ENCODE measurements around the gene DHRS7B.
"Not testable (repeated sequence)": the region's sequence is repeated elsewhere in the genome, so short reads cannot be mapped to it uniquely, and the experiment has no call there.

The DHRS7B gene

GRCh38 chr17:21090902-21091618 lies 35.7 kb upstream of the DHRS7B start:
- 91% methylated on average over 3 of the region's 4 CpGs for WGBS
- H3K27me3 ChIP-seq (ENCODE audit: insufficient read depth, low read length), result no peaks in the 10 kb centered on the region

GRCh38 chr17:21094298-21094704 lies 32.5 kb upstream of the DHRS7B start:
- Histone ChIP-seq H3K4me3 (ENCODE audit: low read length) (no peak overlapping the region), H3K27ac (ENCODE audit: low read depth, low read length) (no peak overlapping the region), H3K36me3 (ENCODE audit: insufficient read depth, low read length) (no peaks in the 10 kb centered on the region), H3K4me1 (ENCODE audit: insufficient read depth, low read length) (no peaks in the 10 kb centered on the region; the same call in 1 of the 2 replicates), H3K9ac (ENCODE audit: low read depth, low read length) (no peak overlapping the region), H3K9me3 (ENCODE audit: insufficient read depth, low read depth, low read length) (no peaks in the 10 kb centered on the region), H3K27me3 (ENCODE audit: insufficient read depth, low read length) (no peaks in the 10 kb centered on the region)
- 85% methylated on average over 4 of the region's 5 CpGs for WGBS

More at GRCh38 chr17:21090902-21091618, 35.7 kb upstream of the DHRS7B start:
- H3K27ac ChIP-seq (ENCODE audit: low read depth, low read length), result no peak overlapping the region
- H3K4me3 ChIP-seq (ENCODE audit: low read length), result no peak overlapping the region
- H3K9ac ChIP-seq (ENCODE audit: low read depth, low read length), result no peak overlapping the region
- H3K36me3 ChIP-seq (ENCODE audit: insufficient read depth, low read length), result no peaks in the 10 kb centered on the region
- H3K4me1 ChIP-seq (ENCODE audit: insufficient read depth, low read length), result no peaks in the 10 kb centered on the region; the same call in 1 of the 2 replicates
- H3K9me3 ChIP-seq (ENCODE audit: insufficient read depth, low read depth, low read length), result no peaks in the 10 kb centered on the region

GRCh38 chr17:21095735-21096134 lies 31.0 kb upstream of the DHRS7B start:
- no peaks in the 10 kb centered on the region for H3K36me3 ChIP-seq (ENCODE audit: insufficient read depth, low read length)
- 95% methylated on average over 2 of the region's 3 CpGs for WGBS
- H3K9ac ChIP-seq (ENCODE audit: low read depth, low read length), result no peak overlapping the region
- no peaks in the 10 kb centered on the region; the same call in 1 of the 2 replicates for H3K4me1 ChIP-seq (ENCODE audit: insufficient read depth, low read length)
- no peaks in the 10 kb centered on the region for H3K9me3 ChIP-seq (ENCODE audit: insufficient read depth, low read depth, low read length)
- H3K27me3 ChIP-seq (ENCODE audit: insufficient read depth, low read length), result no peaks in the 10 kb centered on the region
- no peak overlapping the region for H3K27ac ChIP-seq (ENCODE audit: low read depth, low read length)
- no peak overlapping the region for H3K4me3 ChIP-seq (ENCODE audit: low read length)

GRCh38 chr17:21096874-21097273 lies 29.9 kb upstream of the DHRS7B start:
- H3K27ac ChIP-seq (ENCODE audit: low read depth, low read length), result no peak overlapping the region
- WGBS, result 91% methylated on average over 2 of the region's 2 CpGs

GRCh38 chr17:21098934-21099689 lies 27.7 kb upstream of the DHRS7B start:
- H3K4me3 ChIP-seq (ENCODE audit: low read length), result peak overlapping the region; percentile 77
- WGBS, result under 1% methylated on average over 29 of the region's 29 CpGs
- peak overlapping the region; percentile 91 for H3K27ac ChIP-seq (ENCODE audit: low read depth, low read length)
- no peaks in the 10 kb centered on the region for H3K36me3 ChIP-seq (ENCODE audit: insufficient read depth, low read length)
- H3K4me1 ChIP-seq (ENCODE audit: insufficient read depth, low read length), result no peaks in the 10 kb centered on the region
- H3K9me3 ChIP-seq (ENCODE audit: insufficient read depth, low read depth, low read length), result no peaks in the 10 kb centered on the region
- H3K9ac ChIP-seq (ENCODE audit: low read depth, low read length), result peak overlapping the region; percentile 97
- H3K27me3 ChIP-seq (ENCODE audit: insufficient read depth, low read length), result no peaks in the 10 kb centered on the region

More at GRCh38 chr17:21096874-21097273, 29.9 kb upstream of the DHRS7B start:
- Histone ChIP-seq H3K9ac (ENCODE audit: low read depth, low read length) (no peak overlapping the region), H3K4me1 (ENCODE audit: insufficient read depth, low read length) (no peaks in the 10 kb centered on the region), H3K36me3 (ENCODE audit: insufficient read depth, low read length) (no peaks in the 10 kb centered on the region), H3K27me3 (ENCODE audit: insufficient read depth, low read length) (no peaks in the 10 kb centered on the region), H3K4me3 (ENCODE audit: low read length) (no peak overlapping the region), H3K9me3 (ENCODE audit: insufficient read depth, low read depth, low read length) (no peaks in the 10 kb centered on the region)

GRCh38 chr17:21100636-21101035 lies 26.1 kb upstream of the DHRS7B start:
- no peaks in the 10 kb centered on the region for H3K27me3 ChIP-seq (ENCODE audit: insufficient read depth, low read length)
- no peak overlapping the region for H3K4me3 ChIP-seq (ENCODE audit: low read length)
- WGBS, result 89% methylated on average over 2 of the region's 2 CpGs

GRCh38 chr17:21104608-21105007 lies 22.2 kb upstream of the DHRS7B start:
- Histone ChIP-seq H3K27me3 (ENCODE audit: insufficient read depth, low read length) (no peaks in the 10 kb centered on the region), H3K36me3 (ENCODE audit: insufficient read depth, low read length) (no peaks in the 10 kb centered on the region), H3K4me1 (ENCODE audit: insufficient read depth, low read length) (peaks cover 29% of the 10 kb centered on the region), H3K4me3 (ENCODE audit: low read length) (no peak overlapping the region), H3K9ac (ENCODE audit: low read depth, low read length) (no peak overlapping the region), H3K27ac (ENCODE audit: low read depth, low read length) (no peak overlapping the region), H3K9me3 (ENCODE audit: insufficient read depth, low read depth, low read length) (0 out of 2 replicates have a peak, but pooled peaks cover 3% of the 10 kb centered on the region)
- 89% methylated on average over 5 of the region's 7 CpGs for WGBS

More at GRCh38 chr17:21100636-21101035, 26.1 kb upstream of the DHRS7B start:
- Histone ChIP-seq H3K9me3 (ENCODE audit: insufficient read depth, low read depth, low read length) (0 out of 2 replicates have a peak, but pooled peaks cover 3% of the 10 kb centered on the region), H3K4me1 (ENCODE audit: insufficient read depth, low read length) (no peaks in the 10 kb centered on the region), H3K36me3 (ENCODE audit: insufficient read depth, low read length) (no peaks in the 10 kb centered on the region), H3K27ac (ENCODE audit: low read depth, low read length) (no peak overlapping the region), H3K9ac (ENCODE audit: low read depth, low read length) (no peak overlapping the region)

GRCh38 chr17:21105064-21105894 lies 21.5 kb upstream of the DHRS7B start:
- peaks cover 32% of the 10 kb centered on the region for H3K4me1 ChIP-seq (ENCODE audit: insufficient read depth, low read length)
- no peak overlapping the region for H3K27ac ChIP-seq (ENCODE audit: low read depth, low read length)
- no peaks in the 10 kb centered on the region for H3K36me3 ChIP-seq (ENCODE audit: insufficient read depth, low read length)
- WGBS, result 88% methylated on average over 5 of the region's 5 CpGs
- H3K9ac ChIP-seq (ENCODE audit: low read depth, low read length), result no peak overlapping the region
- no peak overlapping the region for H3K4me3 ChIP-seq (ENCODE audit: low read length)
- 0 out of 2 replicates have a peak, but pooled peaks cover 3% of the 10 kb centered on the region for H3K9me3 ChIP-seq (ENCODE audit: insufficient read depth, low read depth, low read length)
- no peaks in the 10 kb centered on the region for H3K27me3 ChIP-seq (ENCODE audit: insufficient read depth, low read length)

- Histone ChIP-seq H3K27ac (ENCODE audit: low read depth, low read length) (no peak overlapping the region), H3K9me3 (ENCODE audit: insufficient read depth, low read depth, low read length) (0 out of 2 replicates have a peak, but pooled peaks cover 3% of the 10 kb centered on the region), H3K4me3 (ENCODE audit: low read length) (no peak overlapping the region), H3K9ac (ENCODE audit: low read depth, low read length) (no peak overlapping the region), H3K36me3 (ENCODE audit: insufficient read depth, low read length) (no peaks in the 10 kb centered on the region), H3K4me1 (ENCODE audit: insufficient read depth, low read length) (peaks cover 37% of the 10 kb centered on the region), H3K27me3 (ENCODE audit: insufficient read depth, low read length) (no peaks in the 10 kb centered on the region)
- 93% methylated on average over 3 of the region's 3 CpGs for WGBS
Observed at GRCh38 chr17:21106316-21106715, 20.4 kb upstream of the DHRS7B start.

GRCh38 chr17:21107067-21107650 lies 19.6 kb upstream of the DHRS7B start:
- H3K36me3 ChIP-seq (ENCODE audit: insufficient read depth, low read length); H3K9ac ChIP-seq (ENCODE audit: low read depth, low read length); H3K27me3 ChIP-seq (ENCODE audit: insufficient read depth, low read length); H3K4me3 ChIP-seq (ENCODE audit: low read length); H3K27ac ChIP-seq (ENCODE audit: low read depth, low read length); H3K9me3 ChIP-seq (ENCODE audit: insufficient read depth, low read depth, low read length): not testable (repeated sequence)
- H3K4me1 ChIP-seq (ENCODE audit: insufficient read depth, low read length), result peaks cover 37% of the 10 kb centered on the region
- 85% methylated on average over 7 of the region's 7 CpGs for WGBS
